H1 (cell line): Measurements from ENCODE around the gene CP. TPM values are rescaled to one million over a fixed set of nuclear protein-coding genes. Genes with fewer than 3 reads are reported as not detected.

Source experiments
- EP300 ChIP-seq, 2 experiments: IDR thresholded peaks; 1 replicate in 1 of 2; 2 replicates in 1 of 2; pipeline ENCODE4 v1.6.1; 2011 to 2012; ENCODE audit warnings: low read depth in 2 of 2, low read length in 2 of 2, mild to moderate bottlenecking in 2 of 2, borderline replicate concordance in 1 of 2, inconsistent platforms in 1 of 2, moderate library complexity in 1 of 2
- polyA plus RNA-seq, 7 experiments: library from polyadenylated mRNA; depleted of rRNA in 3 of 7; stranded (reverse) in 5 of 7; unstranded in 2 of 7; fragments of >200 nt in 5 of 7; fragments of 200-250 nt in 2 of 7; gene quantifications; 1 replicate in 5 of 7; 2 replicates in 1 of 7; 4 replicates in 1 of 7; pipeline versions ENCODE4 v1.2.1 to v1.2.3, GENCODE V29; 2011 to 2013; ENCODE audit warnings: missing spikeins in 2 of 7, mixed read lengths in 2 of 7
- total RNA-seq: library from RNA; stranded (reverse); fragmentation: NEBNext Ultra II Directional; extraction: Animal tissue kit (Norgen Biotek cat#: 25700); gene quantifications from 2 replicates; pipeline ENCODE4 v1.2.1, GENCODE V29; 2021

The CP gene
- total and polyA plus RNA-seq, 2 of the 8 experiments (the other 6 are each of a cell fraction or from before 2014, with no cell fraction given): 0.32 to 2.6 TPM

GRCh38 chr3:149196805-149197592 is 24.6 kb downstream of the CP start (continued):
- peak in 1 of 2 experiments; percentile 56; a peak in 1 of 3 replicates for TF ChIP-seq EP300 (IDR thresholded peaks at IDR 0.05; ENCODE audit: borderline replicate concordance in 1 of 2, low read depth in 2 of 2, low read length in 2 of 2)
